Naive thymus-derived CD4-positive, alpha-beta T cell (primary cell): Measurements from ENCODE around the gene CDH18. TPM values are rescaled to one million over a fixed set of nuclear protein-coding genes. Genes with fewer than 3 reads are reported as not detected.

Experiments used
- ATAC-seq: fragments of 150-1000 bp; cut with Tn5 transposase; 2 replicates; pipeline ENCODE4 v1.10.0; 2021; ENCODE audit warnings: mild to moderate bottlenecking, moderate library complexity
- CTCF ChIA-PET: fragments of 350-600 bp; sonication (Branson Sonifier 250); formaldehyde crosslinking; loops from one replicate; lab custom pipeline; 2021; ENCODE audit warnings: antibody characterized with exemption; lab: Charles Lee
- POLR2A ChIA-PET: fragments of 350-600 bp; sonication (Branson Sonifier 250); formaldehyde crosslinking; loops from one replicate; lab custom pipeline; 2021; ENCODE audit warnings: antibody characterized with exemption, inconsistent platforms; lab: Charles Lee
- DNase-seq, 9 donors: peaks; one replicate each; pipeline versions ENCODE4 v3.0.0 to v3.0.0-alpha.2; 2020 to 2022; ENCODE audit warnings: mixed read lengths in 1 of 9
- H3K27ac ChIP-seq: one replicate; pipeline ENCODE4 v1.7.0; 2013; ENCODE audit warnings: mild to moderate bottlenecking, low read depth, low read length, moderate library complexity
- H3K27me3 ChIP-seq, 2 donors: one replicate each; pipeline ENCODE4 v1.7.0; 2013; ENCODE audit warnings: low read length in 2 of 2, mild to moderate bottlenecking in 2 of 2, moderate library complexity in 2 of 2; ENCODE audit not compliant: control insufficient read depth in 2 of 2, insufficient read depth in 2 of 2
- H3K36me3 ChIP-seq, 3 experiments: 1 replicate in 2 of 3; 2 replicates in 1 of 3; pipeline ENCODE4 v1.7.0; 2013; ENCODE audit warnings: low read length in 3 of 3, mild to moderate bottlenecking in 3 of 3, moderate library complexity in 1 of 3; ENCODE audit not compliant: insufficient read depth in 3 of 3, control insufficient read depth in 2 of 3
- H3K4me1 ChIP-seq, 2 donors: one replicate each; pipeline ENCODE4 v1.7.0; 2013; ENCODE audit warnings: low read length in 2 of 2, mild to moderate bottlenecking in 2 of 2, moderate library complexity in 1 of 2; ENCODE audit not compliant: control insufficient read depth in 2 of 2, insufficient read depth in 2 of 2
- H3K4me3 ChIP-seq: 2 replicates; pipeline ENCODE4 v1.7.0; 2013; ENCODE audit warnings: mild to moderate bottlenecking, low read length
- H3K9me3 ChIP-seq, 3 experiments: 1 replicate in 2 of 3; 2 replicates in 1 of 3; pipeline ENCODE4 v1.7.0; 2013; ENCODE audit warnings: low read length in 3 of 3; ENCODE audit not compliant: control insufficient read depth in 2 of 3
- H3K27ac Mint-ChIP-seq, 9 donors: one replicate each; pipeline ENCODE4 v1.8.0; 2020 to 2022; ENCODE audit warnings: mixed read lengths in 9 of 9, mild to moderate bottlenecking in 8 of 9, moderate library complexity in 5 of 9, inconsistent platforms in 2 of 9
- H3K27me3 Mint-ChIP-seq, 5 donors: one replicate each; pipeline ENCODE4 v1.8.0; 2021 to 2022; ENCODE audit warnings: mixed read lengths in 5 of 5, mild to moderate bottlenecking in 1 of 5
- H3K36me3 Mint-ChIP-seq, 5 donors: one replicate each; pipeline ENCODE4 v1.8.0; 2020 to 2022; ENCODE audit warnings: mixed read lengths in 5 of 5, mild to moderate bottlenecking in 3 of 5, inconsistent platforms in 1 of 5
- H3K4me1 Mint-ChIP-seq, 7 donors: one replicate each; pipeline ENCODE4 v1.8.0; 2020 to 2022; ENCODE audit warnings: mixed read lengths in 7 of 7, mild to moderate bottlenecking in 3 of 7, inconsistent platforms in 1 of 7
- H3K4me3 Mint-ChIP-seq, 10 donors: one replicate each; pipeline ENCODE4 v1.8.0; 2020 to 2022; ENCODE audit warnings: mild to moderate bottlenecking in 10 of 10, mixed read lengths in 10 of 10, moderate library complexity in 6 of 10, inconsistent platforms in 2 of 10
- H3K9me3 Mint-ChIP-seq, 11 donors: one replicate each; pipeline ENCODE4 v1.8.0; 2020 to 2022; ENCODE audit warnings: mixed read lengths in 11 of 11, mild to moderate bottlenecking in 4 of 11, inconsistent platforms in 1 of 11, moderate library complexity in 1 of 11
- intact Hi-C, 2 donors: fragments of 100-400 bp; cut with micrococcal nuclease; formaldehyde crosslinking; loops; one replicate each; pipeline ENCODE4 v1.15.1; 2023
- polyA plus RNA-seq, 2 donors: library from polyadenylated mRNA; unstranded; fragments of 300-500 nt; fragmentation: Illumina TruSeq; gene quantifications; one replicate each; pipeline ENCODE4 v1.2.3, GENCODE V29; 2021
- total RNA-seq, 6 experiments: library from RNA in 5 of 6; stranded (reverse) in 5 of 6; gene quantifications; 1 replicate in 5 of 6; 2 replicates in 1 of 6; pipeline ENCODE4 v1.2.3 and lab custom pipeline; 2021 to 2026

The CDH18 gene
- total and polyA plus RNA-seq, 7 experiments from 2014 or later = not detected

GRCh38 chr5:19554524-19554923 lies 433.5 kb downstream of the CDH18 start:
- POLR2A ChIA-PET = no interaction called here
- H3K9me3 Mint-ChIP-seq = peaks cover 0 to 33% (median 9%) of the 10 kb centered on the region in 11 donors

DNA sequence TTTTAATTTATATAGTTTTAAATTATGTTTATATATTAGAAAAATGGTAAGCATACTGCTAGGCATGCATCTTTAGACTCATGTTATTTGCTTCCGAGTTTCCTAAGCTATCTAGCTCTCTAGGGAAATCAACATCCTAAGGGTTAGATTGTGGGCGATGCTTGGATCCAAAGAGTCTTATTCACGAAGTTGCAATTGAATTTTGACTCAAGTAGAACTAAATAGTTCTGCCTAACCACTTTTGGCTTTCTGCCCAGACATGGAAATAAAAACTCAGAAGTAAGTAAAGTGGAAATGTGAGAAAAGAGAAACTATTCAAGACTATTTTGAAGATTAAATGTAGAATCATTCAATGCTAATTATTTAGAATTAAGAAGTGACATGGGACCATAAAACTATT lies 440.4 kb downstream of the CDH18 start:
- POLR2A ChIA-PET = no interaction called here
- CTCF ChIA-PET = no interaction called here
- no peaks in the 10 kb centered on the region for H3K27me3 ChIP-seq

More at GRCh38 chr5:19554524-19554923, 433.5 kb downstream of the CDH18 start:
- intact Hi-C loops = no loop called here
- DNase-seq (no peak), ATAC-seq (no peak)
- no peaks in the 10 kb centered on the region for H3K4me1 ChIP-seq
- no peaks in the 10 kb centered on the region for H3K36me3 ChIP-seq
- H3K27ac ChIP-seq = no peak overlapping the region
- no peaks in the 10 kb centered on the region for H3K9me3 ChIP-seq
- H3K27me3 ChIP-seq = no peaks in the 10 kb centered on the region
- no peaks in the 10 kb centered on the region for H3K36me3 Mint-ChIP-seq
- H3K27ac Mint-ChIP-seq = no peak overlapping the region
- H3K27me3 Mint-ChIP-seq = no peaks in the 10 kb centered on the region
- H3K4me1 Mint-ChIP-seq = no peaks in the 10 kb centered on the region
- CTCF ChIA-PET = no interaction called here
- no peak overlapping the region for H3K4me3 ChIP-seq
- H3K4me3 Mint-ChIP-seq = no peak overlapping the region

DNA sequence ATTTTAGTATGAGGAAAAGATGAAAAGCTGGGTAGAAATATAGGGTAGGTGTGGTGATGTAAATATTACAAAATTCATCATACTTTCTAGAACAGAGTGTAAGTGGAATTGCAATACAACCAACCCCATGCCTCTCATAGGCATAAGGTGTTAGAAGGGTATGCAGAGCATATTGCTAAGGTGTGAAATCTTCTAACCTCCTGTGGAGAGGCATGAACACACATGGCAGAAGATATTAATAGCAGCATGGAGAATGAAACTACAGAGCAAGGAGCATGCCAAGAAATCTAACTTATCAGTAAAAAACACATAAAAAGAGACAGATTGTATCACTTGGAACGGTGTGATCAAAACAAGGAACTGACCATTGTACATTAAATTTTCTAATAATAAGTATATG lies 441.5 kb downstream of the CDH18 start:
- Histone ChIP-seq H3K4me1 (no peaks in the 10 kb centered on the region), H3K4me3 (no peak overlapping the region), H3K27ac (no peak overlapping the region), H3K27me3 (no peaks in the 10 kb centered on the region), H3K36me3 (no peaks in the 10 kb centered on the region), H3K9me3 (no peaks in the 10 kb centered on the region)
- DNase-seq = no peak
- intact Hi-C loops = no loop called here
- H3K36me3 Mint-ChIP-seq = peaks cover 0 to 4% (median 0%) of the 10 kb centered on the region in 5 donors
- ATAC-seq = no peak
- no peaks in the 10 kb centered on the region for H3K4me1 Mint-ChIP-seq
- ChIA-PET POLR2A (no interaction called here), CTCF (no interaction called here)
- H3K4me3 Mint-ChIP-seq = no peak overlapping the region
- no peaks in the 10 kb centered on the region for H3K27me3 Mint-ChIP-seq
- peaks cover 2 to 32% (median 8%) of the 10 kb centered on the region in 11 donors for H3K9me3 Mint-ChIP-seq
- H3K27ac Mint-ChIP-seq = no peak overlapping the region

More for the DNA sequence above, 440.4 kb downstream of the CDH18 start:
- H3K36me3 Mint-ChIP-seq = peaks cover 0 to 4% (median 0%) of the 10 kb centered on the region in 5 donors
- H3K4me1 ChIP-seq = no peaks in the 10 kb centered on the region
- peaks cover 2 to 35% (median 8%) of the 10 kb centered on the region in 11 donors for H3K9me3 Mint-ChIP-seq
- DNase-seq (no peak), ATAC-seq (no peak)
- no peaks in the 10 kb centered on the region for H3K36me3 ChIP-seq
- H3K27ac ChIP-seq = no peak overlapping the region
- intact Hi-C loops = no loop called here
- H3K4me3 Mint-ChIP-seq = no peak overlapping the region
- H3K27me3 Mint-ChIP-seq = no peaks in the 10 kb centered on the region
- no peak overlapping the region for H3K4me3 ChIP-seq
- no peak overlapping the region for H3K27ac Mint-ChIP-seq
- no peaks in the 10 kb centered on the region for H3K9me3 ChIP-seq
- H3K4me1 Mint-ChIP-seq = no peaks in the 10 kb centered on the region

- no peak for ATAC-seq
- intact Hi-C loops = no loop called here
- POLR2A ChIA-PET = no interaction called here
- CTCF ChIA-PET = no interaction called here
- H3K4me3 Mint-ChIP-seq = no peak overlapping the region
- peaks cover 0 to 3% (median 0%) of the 10 kb centered on the region in 3 experiments for H3K9me3 ChIP-seq
- no peaks in the 10 kb centered on the region for H3K4me1 Mint-ChIP-seq
- no peaks in the 10 kb centered on the region for H3K4me1 ChIP-seq
- no peak overlapping the region for H3K27ac ChIP-seq
- H3K4me3 ChIP-seq = no peak overlapping the region
- peaks cover 0 to 32% (median 9%) of the 10 kb centered on the region in 11 donors for H3K9me3 Mint-ChIP-seq
- H3K27me3 ChIP-seq = no peaks in the 10 kb centered on the region
- no peak for DNase-seq
- H3K36me3 Mint-ChIP-seq = no peaks in the 10 kb centered on the region
- H3K36me3 ChIP-seq = no peaks in the 10 kb centered on the region
- H3K27me3 Mint-ChIP-seq = no peaks in the 10 kb centered on the region
- H3K27ac Mint-ChIP-seq = no peak overlapping the region
Observed at GRCh38 chr5:19538607-19539006, 449.4 kb downstream of the CDH18 start.

GRCh38 chr5:19536387-19536786 lies 451.6 kb downstream of the CDH18 start:
- DNase-seq = no peak
- Histone ChIP-seq H3K4me1 (no peaks in the 10 kb centered on the region), H3K27me3 (no peaks in the 10 kb centered on the region), H3K27ac (no peak overlapping the region), H3K36me3 (no peaks in the 10 kb centered on the region), H3K4me3 (no peak overlapping the region), H3K9me3 (peaks cover 0 to 3% (median 0%) of the 10 kb centered on the region in 3 experiments)
- Mint-ChIP-seq H3K9me3 (peaks cover 3 to 43% (median 8%) of the 10 kb centered on the region in 11 donors), H3K4me3 (no peak overlapping the region), H3K27me3 (no peaks in the 10 kb centered on the region), H3K27ac (no peak overlapping the region), H3K36me3 (no peaks in the 10 kb centered on the region), H3K4me1 (no peaks in the 10 kb centered on the region)
- CTCF ChIA-PET = no interaction called here
- ATAC-seq = no peak
- POLR2A ChIA-PET = no interaction called here
- intact Hi-C loops = no loop called here

DNA sequence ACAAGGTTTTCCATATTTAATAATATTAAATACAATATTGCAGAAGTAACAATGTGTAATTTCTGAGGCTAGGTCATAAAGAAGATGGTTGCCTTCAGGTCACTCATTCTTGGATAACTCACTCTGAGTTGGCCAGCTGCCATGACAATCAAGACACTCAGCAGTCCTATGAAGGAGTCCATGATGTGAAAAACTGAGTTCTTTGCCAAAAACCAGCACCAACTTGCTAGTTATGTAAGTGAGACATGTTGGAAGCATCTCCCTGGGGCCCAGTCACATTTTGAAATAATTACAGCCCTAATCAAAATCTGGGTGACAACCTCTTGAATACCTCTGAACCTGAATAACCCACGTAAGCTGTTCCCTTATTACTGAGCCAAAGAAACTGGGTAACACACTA lies 453.2 kb downstream of the CDH18 start:
- H3K36me3 Mint-ChIP-seq = no peaks in the 10 kb centered on the region
- no peak overlapping the region for H3K4me3 ChIP-seq
- DNase-seq = no peak
- H3K36me3 ChIP-seq = no peaks in the 10 kb centered on the region
- no peaks in the 10 kb centered on the region for H3K27me3 ChIP-seq
- ATAC-seq = no peak
- H3K27ac Mint-ChIP-seq = no peak overlapping the region
- ChIA-PET CTCF (no interaction called here), POLR2A (no interaction called here)
- no peak overlapping the region for H3K4me3 Mint-ChIP-seq
- H3K4me1 ChIP-seq = no peaks in the 10 kb centered on the region
- H3K4me1 Mint-ChIP-seq = no peaks in the 10 kb centered on the region
- intact Hi-C loops = no loop called here
- no peak overlapping the region for H3K27ac ChIP-seq
- H3K9me3 Mint-ChIP-seq = peaks cover 0 to 38% (median 6%) of the 10 kb centered on the region in 11 donors
- no peaks in the 10 kb centered on the region for H3K27me3 Mint-ChIP-seq
- H3K9me3 ChIP-seq = no peaks in the 10 kb centered on the region

GRCh38 chr5:19532936-19533335 lies 455.1 kb downstream of the CDH18 start:
- Mint-ChIP-seq H3K9me3 (peaks cover 0 to 37% (median 6%) of the 10 kb centered on the region in 11 donors), H3K4me1 (no peaks in the 10 kb centered on the region), H3K27ac (no peak overlapping the region), H3K27me3 (no peaks in the 10 kb centered on the region), H3K4me3 (no peak overlapping the region), H3K36me3 (no peaks in the 10 kb centered on the region)
- H3K9me3 ChIP-seq = no peaks in the 10 kb centered on the region
- H3K27me3 ChIP-seq = no peaks in the 10 kb centered on the region
- CTCF ChIA-PET = no interaction called here
- no peak overlapping the region for H3K4me3 ChIP-seq
- no peaks in the 10 kb centered on the region for H3K4me1 ChIP-seq
- intact Hi-C loops = no loop called here
- ATAC-seq (no peak), DNase-seq (no peak)
- POLR2A ChIA-PET = no interaction called here
- no peaks in the 10 kb centered on the region for H3K36me3 ChIP-seq
- H3K27ac ChIP-seq = no peak overlapping the region
